OCI-LY3 (cell line): ENCODE measurements around the gene ASB1.

Experiments used
- CTCF ChIP-seq: fragments of 200-600, 300-600 bp; sonication (generic); IDR thresholded peaks from 2 replicates; pipeline ENCODE4 v1.5.1; 2014; ENCODE audit warnings: antibody characterized with exemption, low read length, low read depth
- EZH2phosphoT487 ChIP-seq: fragments of 200-600 bp; shearing (Covaris generic); IDR thresholded peaks from 2 replicates; pipeline ENCODE4 v1.6.1; 2018; ENCODE audit warnings: antibody characterized with exemption, mixed run types, low read depth

DNA sequence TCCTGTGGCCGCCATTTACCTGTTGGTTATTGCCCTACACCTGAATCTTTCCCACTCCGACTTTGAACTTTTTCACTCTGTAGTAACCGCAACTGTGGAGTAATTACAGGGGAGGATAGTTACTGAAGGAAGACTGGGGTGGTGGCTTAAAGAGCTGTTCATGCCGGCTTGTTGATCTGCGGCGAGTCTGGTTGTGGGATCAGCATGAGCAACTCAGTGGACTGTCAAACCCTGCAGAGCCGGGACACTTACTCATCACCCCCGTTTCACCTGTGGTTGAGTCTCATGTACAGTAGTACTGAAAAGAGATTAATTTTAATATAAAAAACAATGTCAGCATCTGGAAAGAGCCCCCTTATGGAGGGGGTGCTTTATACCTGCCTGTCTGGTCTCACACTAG, 2.1 kb downstream of the ASB1 start:
- TF ChIP-seq CTCF (no peak), EZH2phosphoT487 (no peak)
